Measurements from ENCODE around the gene UCHL5. TPM values are rescaled to one million over a fixed set of nuclear protein-coding genes. Genes with fewer than 3 reads are reported as not detected.
A peak's percentile ranks its signal among the peaks of the same experiment; 100 is the strongest.

Gene UCHL5
- total and polyA plus RNA-seq, 2 donors (not counting 1 experiment from before 2014, with no cell fraction given) = 19.5 to 29.6 TPM

GRCh38 chr1:193013707-193014106 is 45.5 kb downstream of the UCHL5 start:
- Histone ChIP-seq H3K9me3 (ENCODE audit: control insufficient read depth, insufficient read depth, low read depth, low read length) (no peaks in the 10 kb centered on the region), H2AFZ (ENCODE audit: low read length) (peak overlapping the region; percentile 35), H3K27me3 (ENCODE audit: control insufficient read depth, insufficient read depth, low read length) (no peaks in the 10 kb centered on the region), H4K20me1 (ENCODE audit: control insufficient read depth, extremely low read depth, insufficient read depth, low read length) (no peaks in the 10 kb centered on the region), H3K4me3 (replicated peaks in 1 of 4; ENCODE audit: control extremely low read depth in 1 of 4, insufficient read depth in 1 of 4, low read depth in 3 of 4, low read length in 4 of 4) (no peak overlapping the region), H3K9ac (ENCODE audit: insufficient read depth, low read length) (no peak overlapping the region), H3K4me2 (ENCODE audit: extremely low read depth, insufficient read depth, low read length) (peak overlapping the region; percentile 59), H3K4me1 (ENCODE audit: control insufficient read depth, extremely low read depth, insufficient read depth, low read length) (peaks cover 9% of the 10 kb centered on the region), H3K79me2 (ENCODE audit: control insufficient read depth, insufficient read depth, low read length) (no peaks in the 10 kb centered on the region), H3K36me3 (ENCODE audit: control insufficient read depth, insufficient read depth, low read length) (no peaks in the 10 kb centered on the region), H3K27ac (ENCODE audit: insufficient read depth, low read length) (peak overlapping the region; percentile 14)
- no peak for DNase-seq (ENCODE audit: low read depth in 2 of 2)
- TF ChIP-seq CTCF (conservative IDR thresholded peaks at IDR 0.05 in 1 of 2, IDR thresholded peaks at IDR 0.05 in 1 of 2; ENCODE audit: low read depth in 1 of 2, low read length in 2 of 2) (no peak), EZH2 (IDR thresholded peaks at IDR 0.05; ENCODE audit: low read length, missing control alignments) (no peak)

- Histone ChIP-seq H2AFZ (ENCODE audit: low read length) (no peak overlapping the region), H3K4me1 (ENCODE audit: control insufficient read depth, extremely low read depth, insufficient read depth, low read length) (peaks cover 9% of the 10 kb centered on the region), H3K4me3 (replicated peaks in 1 of 4; ENCODE audit: control extremely low read depth in 1 of 4, insufficient read depth in 1 of 4, low read depth in 3 of 4, low read length in 4 of 4) (no peak overlapping the region), H3K4me2 (ENCODE audit: extremely low read depth, insufficient read depth, low read length) (peak overlapping the region; percentile 15), H3K9ac (ENCODE audit: insufficient read depth, low read length) (no peak overlapping the region), H3K27ac (ENCODE audit: insufficient read depth, low read length) (no peak overlapping the region), H3K36me3 (ENCODE audit: control insufficient read depth, insufficient read depth, low read length) (no peaks in the 10 kb centered on the region), H4K20me1 (ENCODE audit: control insufficient read depth, extremely low read depth, insufficient read depth, low read length) (no peaks in the 10 kb centered on the region), H3K79me2 (ENCODE audit: control insufficient read depth, insufficient read depth, low read length) (no peaks in the 10 kb centered on the region), H3K27me3 (ENCODE audit: control insufficient read depth, insufficient read depth, low read length) (no peaks in the 10 kb centered on the region), H3K9me3 (ENCODE audit: control insufficient read depth, insufficient read depth, low read depth, low read length) (no peaks in the 10 kb centered on the region)
- TF ChIP-seq CTCF (conservative IDR thresholded peaks at IDR 0.05 in 1 of 2, IDR thresholded peaks at IDR 0.05 in 1 of 2; ENCODE audit: low read depth in 1 of 2, low read length in 2 of 2) (no peak), EZH2 (IDR thresholded peaks at IDR 0.05; ENCODE audit: low read length, missing control alignments) (no peak)
- peak; percentile 32 to 44 for DNase-seq (ENCODE audit: low read depth in 2 of 2)
These were observed 46.2 kb downstream of the UCHL5 start for GRCh38 chr1:193013005-193013404.

- Histone ChIP-seq H3K79me2 (ENCODE audit: control insufficient read depth, insufficient read depth, low read length) (no peaks in the 10 kb centered on the region), H4K20me1 (ENCODE audit: control insufficient read depth, extremely low read depth, insufficient read depth, low read length) (no peaks in the 10 kb centered on the region), H3K27me3 (ENCODE audit: control insufficient read depth, insufficient read depth, low read length) (no peaks in the 10 kb centered on the region), H3K9ac (ENCODE audit: insufficient read depth, low read length) (no peak overlapping the region), H2AFZ (ENCODE audit: low read length) (no peak overlapping the region), H3K4me1 (ENCODE audit: control insufficient read depth, extremely low read depth, insufficient read depth, low read length) (peaks cover 9% of the 10 kb centered on the region), H3K4me3 (replicated peaks in 1 of 4; ENCODE audit: control extremely low read depth in 1 of 4, insufficient read depth in 1 of 4, low read depth in 3 of 4, low read length in 4 of 4) (no peak overlapping the region), H3K36me3 (ENCODE audit: control insufficient read depth, insufficient read depth, low read length) (no peaks in the 10 kb centered on the region), H3K27ac (ENCODE audit: insufficient read depth, low read length) (no peak overlapping the region), H3K9me3 (ENCODE audit: control insufficient read depth, insufficient read depth, low read depth, low read length) (no peaks in the 10 kb centered on the region), H3K4me2 (ENCODE audit: extremely low read depth, insufficient read depth, low read length) (no peak overlapping the region)
- DNase-seq (ENCODE audit: low read depth in 2 of 2) = no peak
- TF ChIP-seq CTCF (conservative IDR thresholded peaks at IDR 0.05 in 1 of 2, IDR thresholded peaks at IDR 0.05 in 1 of 2; ENCODE audit: low read depth in 1 of 2, low read length in 2 of 2) (no peak), EZH2 (IDR thresholded peaks at IDR 0.05; ENCODE audit: low read length, missing control alignments) (no peak)
These were observed 47.8 kb downstream of the UCHL5 start for GRCh38 chr1:193011406-193011805.

Measured in fibroblast of lung (primary cell).